ENCODE data around the gene TUBGCP3. TPM values are rescaled to one million over a fixed set of nuclear protein-coding genes. Genes with fewer than 3 reads are reported as not detected.
"Not testable (repeated sequence)": the region's sequence is repeated elsewhere in the genome, so short reads cannot be mapped to it uniquely, and the experiment has no call there.

TUBGCP3 gene
- polyA plus RNA-seq, 1 donor from 2014 or later: 20.3 TPM

- H3K79me2 ChIP-seq (replicated peaks; ENCODE audit: insufficient read depth, low read length): no peaks in the 10 kb centered on the region
- no peak overlapping the region for H3K4me2 ChIP-seq (ENCODE audit: low read length)
- H3K27ac ChIP-seq (ENCODE audit: low read length): no peak overlapping the region
- H3F3A ChIP-seq (ENCODE audit: insufficient read depth, low read length, poor library complexity, severe bottlenecking): no peaks in the 10 kb centered on the region
- TF ChIP-seq SMC3 (conservative IDR thresholded peaks at IDR 0.05; ENCODE audit: poor library complexity) (no peak), POLR2AphosphoS5 (IDR thresholded peaks at IDR 0.05) (no peak), EZH2 (IDR thresholded peaks at IDR 0.05; ENCODE audit: borderline replicate concordance, insufficient read depth, low read length, poor library complexity, severe bottlenecking) (no peak), RAD21 (conservative IDR thresholded peaks at IDR 0.05) (no peak), EP300 (conservative IDR thresholded peaks at IDR 0.05; ENCODE audit: poor library complexity, severe bottlenecking) (no peak), MXI1 (conservative IDR thresholded peaks at IDR 0.05; ENCODE audit: poor library complexity, severe bottlenecking) (no peak), TAF1 (IDR thresholded peaks at IDR 0.05; ENCODE audit: low read depth) (no peak)
- TF ChIP-seq, protein P1, sequence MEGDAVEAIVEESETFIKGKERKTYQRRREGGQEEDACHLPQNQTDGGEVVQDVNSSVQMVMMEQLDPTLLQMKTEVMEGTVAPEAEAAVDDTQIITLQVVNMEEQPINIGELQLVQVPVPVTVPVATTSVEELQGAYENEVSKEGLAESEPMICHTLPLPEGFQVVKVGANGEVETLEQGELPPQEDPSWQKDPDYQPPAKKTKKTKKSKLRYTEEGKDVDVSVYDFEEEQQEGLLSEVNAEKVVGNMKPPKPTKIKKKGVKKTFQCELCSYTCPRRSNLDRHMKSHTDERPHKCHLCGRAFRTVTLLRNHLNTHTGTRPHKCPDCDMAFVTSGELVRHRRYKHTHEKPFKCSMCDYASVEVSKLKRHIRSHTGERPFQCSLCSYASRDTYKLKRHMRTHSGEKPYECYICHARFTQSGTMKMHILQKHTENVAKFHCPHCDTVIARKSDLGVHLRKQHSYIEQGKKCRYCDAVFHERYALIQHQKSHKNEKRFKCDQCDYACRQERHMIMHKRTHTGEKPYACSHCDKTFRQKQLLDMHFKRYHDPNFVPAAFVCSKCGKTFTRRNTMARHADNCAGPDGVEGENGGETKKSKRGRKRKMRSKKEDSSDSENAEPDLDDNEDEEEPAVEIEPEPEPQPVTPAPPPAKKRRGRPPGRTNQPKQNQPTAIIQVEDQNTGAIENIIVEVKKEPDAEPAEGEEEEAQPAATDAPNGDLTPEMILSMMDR (IDR thresholded peaks at IDR 0.05; ENCODE audit: poor library complexity, severe bottlenecking): no peak
- TF ChIP-seq, protein P2, sequence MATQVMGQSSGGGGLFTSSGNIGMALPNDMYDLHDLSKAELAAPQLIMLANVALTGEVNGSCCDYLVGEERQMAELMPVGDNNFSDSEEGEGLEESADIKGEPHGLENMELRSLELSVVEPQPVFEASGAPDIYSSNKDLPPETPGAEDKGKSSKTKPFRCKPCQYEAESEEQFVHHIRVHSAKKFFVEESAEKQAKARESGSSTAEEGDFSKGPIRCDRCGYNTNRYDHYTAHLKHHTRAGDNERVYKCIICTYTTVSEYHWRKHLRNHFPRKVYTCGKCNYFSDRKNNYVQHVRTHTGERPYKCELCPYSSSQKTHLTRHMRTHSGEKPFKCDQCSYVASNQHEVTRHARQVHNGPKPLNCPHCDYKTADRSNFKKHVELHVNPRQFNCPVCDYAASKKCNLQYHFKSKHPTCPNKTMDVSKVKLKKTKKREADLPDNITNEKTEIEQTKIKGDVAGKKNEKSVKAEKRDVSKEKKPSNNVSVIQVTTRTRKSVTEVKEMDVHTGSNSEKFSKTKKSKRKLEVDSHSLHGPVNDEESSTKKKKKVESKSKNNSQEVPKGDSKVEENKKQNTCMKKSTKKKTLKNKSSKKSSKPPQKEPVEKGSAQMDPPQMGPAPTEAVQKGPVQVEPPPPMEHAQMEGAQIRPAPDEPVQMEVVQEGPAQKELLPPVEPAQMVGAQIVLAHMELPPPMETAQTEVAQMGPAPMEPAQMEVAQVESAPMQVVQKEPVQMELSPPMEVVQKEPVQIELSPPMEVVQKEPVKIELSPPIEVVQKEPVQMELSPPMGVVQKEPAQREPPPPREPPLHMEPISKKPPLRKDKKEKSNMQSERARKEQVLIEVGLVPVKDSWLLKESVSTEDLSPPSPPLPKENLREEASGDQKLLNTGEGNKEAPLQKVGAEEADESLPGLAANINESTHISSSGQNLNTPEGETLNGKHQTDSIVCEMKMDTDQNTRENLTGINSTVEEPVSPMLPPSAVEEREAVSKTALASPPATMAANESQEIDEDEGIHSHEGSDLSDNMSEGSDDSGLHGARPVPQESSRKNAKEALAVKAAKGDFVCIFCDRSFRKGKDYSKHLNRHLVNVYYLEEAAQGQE (IDR thresholded peaks at IDR 0.05; ENCODE audit: borderline replicate concordance): no peak
- no peak overlapping the region for H2AFZ ChIP-seq (ENCODE audit: low read depth, low read length)
- H3K9ac ChIP-seq (ENCODE audit: low read length): no peak overlapping the region
- H3K4me3 ChIP-seq (ENCODE audit: low read length): no peak overlapping the region
- no peaks in the 10 kb centered on the region for H3K27me3 ChIP-seq (ENCODE audit: insufficient read depth, low read depth, low read length)
- no peaks in the 10 kb centered on the region for H3K36me3 ChIP-seq (ENCODE audit: insufficient read depth, low read length)
- H4K20me1 ChIP-seq (ENCODE audit: insufficient read depth): no peaks in the 10 kb centered on the region
- H3K9me3 ChIP-seq (ENCODE audit: low read length): no peaks in the 10 kb centered on the region
- no peaks in the 10 kb centered on the region for H3K9me2 ChIP-seq (ENCODE audit: insufficient read depth, low read length)
Observed at GRCh38 chr13:112634102-112634501, 46.1 kb upstream of the TUBGCP3 start.

- not testable (repeated sequence) for H3K4me3 ChIP-seq (ENCODE audit: low read length); H3K9me2 ChIP-seq (ENCODE audit: insufficient read depth, low read length); H3K9ac ChIP-seq (ENCODE audit: low read length); H3K36me3 ChIP-seq (ENCODE audit: insufficient read depth, low read length); H3K4me2 ChIP-seq (ENCODE audit: low read length); H3K9me3 ChIP-seq (ENCODE audit: low read length); H3K79me2 ChIP-seq (replicated peaks; ENCODE audit: insufficient read depth, low read length); H4K20me1 ChIP-seq (ENCODE audit: insufficient read depth); H3F3A ChIP-seq (ENCODE audit: insufficient read depth, low read length, poor library complexity, severe bottlenecking); H3K27me3 ChIP-seq (ENCODE audit: insufficient read depth, low read depth, low read length); H2AFZ ChIP-seq (ENCODE audit: low read depth, low read length); H3K27ac ChIP-seq (ENCODE audit: low read length)
Observed at GRCh38 chr13:112630226-112630625, 42.3 kb upstream of the TUBGCP3 start.

DNA sequence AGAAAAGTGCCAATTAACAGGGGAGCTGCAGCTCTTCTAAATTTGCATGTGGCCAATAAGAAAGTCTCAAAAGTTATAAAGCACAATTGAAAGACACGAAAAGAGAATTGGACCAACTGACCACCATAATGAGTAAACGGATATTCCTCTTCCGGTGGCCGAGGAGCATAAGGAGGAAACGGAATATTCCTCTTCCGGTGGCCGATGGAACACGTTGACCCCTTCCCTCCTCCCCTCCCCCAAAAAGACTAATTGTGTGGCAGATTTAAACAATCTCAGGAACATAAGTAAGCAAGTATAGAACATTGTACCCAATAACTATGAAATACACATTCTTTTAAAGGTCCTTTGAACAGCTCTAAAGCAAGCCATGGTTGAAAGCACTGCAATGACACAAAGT, 41.2 kb upstream of the TUBGCP3 start:
- Histone ChIP-seq H3F3A (ENCODE audit: insufficient read depth, low read length, poor library complexity, severe bottlenecking) (no peaks in the 10 kb centered on the region), H3K9me3 (ENCODE audit: low read length) (no peaks in the 10 kb centered on the region)

More for the DNA sequence above, 41.2 kb upstream of the TUBGCP3 start:
- Histone ChIP-seq H3K4me2 (ENCODE audit: low read length) (no peak overlapping the region), H3K79me2 (replicated peaks; ENCODE audit: insufficient read depth, low read length) (no peaks in the 10 kb centered on the region), H3K4me3 (ENCODE audit: low read length) (no peak overlapping the region), H4K20me1 (ENCODE audit: insufficient read depth) (no peaks in the 10 kb centered on the region), H3K9ac (ENCODE audit: low read length) (no peak overlapping the region), H2AFZ (ENCODE audit: low read depth, low read length) (no peak overlapping the region), H3K9me2 (ENCODE audit: insufficient read depth, low read length) (no peaks in the 10 kb centered on the region), H3K27ac (ENCODE audit: low read length) (no peak overlapping the region), H3K27me3 (ENCODE audit: insufficient read depth, low read depth, low read length) (no peaks in the 10 kb centered on the region), H3K36me3 (ENCODE audit: insufficient read depth, low read length) (no peaks in the 10 kb centered on the region)
- TF ChIP-seq, protein P2 (IDR thresholded peaks at IDR 0.05; ENCODE audit: borderline replicate concordance): no peak
- TF ChIP-seq EP300 (conservative IDR thresholded peaks at IDR 0.05; ENCODE audit: poor library complexity, severe bottlenecking) (no peak), TAF1 (IDR thresholded peaks at IDR 0.05; ENCODE audit: low read depth) (no peak), RAD21 (conservative IDR thresholded peaks at IDR 0.05) (no peak), MXI1 (conservative IDR thresholded peaks at IDR 0.05; ENCODE audit: poor library complexity, severe bottlenecking) (no peak), POLR2AphosphoS5 (IDR thresholded peaks at IDR 0.05) (no peak), SMC3 (conservative IDR thresholded peaks at IDR 0.05; ENCODE audit: poor library complexity) (no peak), EZH2 (IDR thresholded peaks at IDR 0.05; ENCODE audit: borderline replicate concordance, insufficient read depth, low read length, poor library complexity, severe bottlenecking) (no peak)
- TF ChIP-seq, protein P1 (IDR thresholded peaks at IDR 0.05; ENCODE audit: poor library complexity, severe bottlenecking): no peak
